H1 (cell line): Measurements from ENCODE around the gene GARS1. TPM values are rescaled to one million over a fixed set of nuclear protein-coding genes. Genes with fewer than 3 reads are reported as not detected.

Experiments used
- CTCF ChIA-PET: fragments of 300-600 bp; sonication (Branson Sonifier 250); formaldehyde crosslinking; loops from one replicate; lab custom pipeline; 2021; ENCODE audit not compliant: partially characterized antibody; lab: Charles Lee
- POLR2A ChIA-PET: fragments of 300-600 bp; sonication (Branson Sonifier 250); formaldehyde crosslinking; loops from one replicate; lab custom pipeline; 2021; ENCODE audit warnings: inconsistent platforms; ENCODE audit not compliant: partially characterized antibody; lab: Charles Lee
- DNase-seq, 2 experiments: peaks; one replicate each; pipeline versions ENCODE4 v3.0.0 to v3.0.0-alpha.2; 2010 to 2022; ENCODE audit warnings: low spot score in 2 of 2, low read depth in 1 of 2, mixed read lengths in 1 of 2
- FAIRE-seq: peaks from 2 replicates; lab custom pipeline; 2011; peaks lifted over from hg19 to GRCh38; lab: Jason Lieb, UNC
- H2AFZ ChIP-seq: 2 replicates; pipeline ENCODE4 v1.8.1; 2012; ENCODE audit warnings: low read length, inconsistent platforms
- H2AK5ac ChIP-seq: 2 replicates; pipeline ENCODE4 v1.6.1; 2013; ENCODE audit warnings: low read depth, low read length
- H2BK120ac ChIP-seq: replicated peaks from 2 replicates; pipeline ENCODE3; 2013; ENCODE audit warnings: low read depth, low read length, inconsistent platforms
- H2BK12ac ChIP-seq: 2 replicates; pipeline ENCODE4 v1.6.1; 2013; ENCODE audit warnings: low read depth, low read length
- H2BK15ac ChIP-seq: 2 replicates; pipeline ENCODE4 v1.6.1; 2013; ENCODE audit warnings: low read length
- H2BK20ac ChIP-seq: 2 replicates; pipeline ENCODE4 v1.6.1; 2013; ENCODE audit warnings: low read length
- H2BK5ac ChIP-seq: 2 replicates; pipeline ENCODE4 v1.6.1; 2013; ENCODE audit warnings: low read depth, low read length
- H3K14ac ChIP-seq: 2 replicates; pipeline ENCODE4 v1.6.1; 2013; ENCODE audit warnings: inconsistent platforms; ENCODE audit not compliant: insufficient read length
- H3K18ac ChIP-seq: 2 replicates; pipeline ENCODE4 v1.6.1; 2013; ENCODE audit warnings: low read length; ENCODE audit errors: extremely low read depth
- H3K23ac ChIP-seq: 2 replicates; pipeline ENCODE4 v1.6.1; 2013; ENCODE audit warnings: inconsistent platforms; ENCODE audit not compliant: insufficient read length
- H3K23me2 ChIP-seq: 2 replicates; pipeline ENCODE4 v1.6.1; 2013; ENCODE audit warnings: low read depth, low read length
- H3K27ac ChIP-seq: 2 replicates; pipeline ENCODE4 v1.6.1; 2011; ENCODE audit warnings: low read depth, low read length, inconsistent platforms
- H3K27me3 ChIP-seq, 4 experiments: replicated peaks in 1 of 4; 1 replicate in 1 of 4; 2 replicates in 3 of 4; pipeline versions ENCODE4 v1.6.1 to v1.8.1; 2011 to 2013; ENCODE audit warnings: low read length in 3 of 4, mild to moderate bottlenecking in 3 of 4, inconsistent platforms in 2 of 4, mixed read lengths in 2 of 4, moderate library complexity in 1 of 4; ENCODE audit not compliant: control insufficient read depth in 3 of 4, insufficient read depth in 3 of 4; ENCODE audit errors: extremely low read depth in 1 of 4
- H3K36me3 ChIP-seq, 4 experiments: 2 replicates each; pipeline versions ENCODE4 v1.6.1 to v1.8.1; 2011 to 2013; ENCODE audit warnings: mild to moderate bottlenecking in 4 of 4, low read length in 3 of 4, moderate library complexity in 2 of 4, control low read depth in 1 of 4, inconsistent platforms in 1 of 4; ENCODE audit not compliant: insufficient read depth in 4 of 4, control insufficient read depth in 2 of 4
- H3K4ac ChIP-seq: replicated peaks from 2 replicates; pipeline ENCODE3; 2013; ENCODE audit warnings: low read length, low read depth, mixed read lengths, inconsistent platforms; ENCODE audit not compliant: insufficient read length
- H3K4me1 ChIP-seq, 4 experiments: replicated peaks in 1 of 4; 1 replicate in 1 of 4; 2 replicates in 3 of 4; pipeline versions ENCODE4 v1.6.1 to v1.8.1; 2011 to 2013; ENCODE audit warnings: low read length in 3 of 4, inconsistent platforms in 2 of 4, mixed read lengths in 1 of 4; ENCODE audit not compliant: insufficient read depth in 4 of 4, control insufficient read depth in 3 of 4
- H3K4me2 ChIP-seq, 2 experiments: 2 replicates each; pipeline versions ENCODE4 v1.6.1 to v1.8.1; 2011 to 2013; ENCODE audit warnings: low read depth in 2 of 2, low read length in 2 of 2, control low read depth in 1 of 2, inconsistent platforms in 1 of 2, mild to moderate bottlenecking in 1 of 2; ENCODE audit not compliant: insufficient read depth in 1 of 2
- H3K4me3 ChIP-seq, 4 experiments: fragments of 200-600, 300-600 bp in 1 of 4; sonication (generic), shearing (Covaris generic), sonication (Bioruptor Twin) in 1 of 4; 2 replicates each; pipeline versions ENCODE4 v1.5.1 to v1.8.1; 2011 to 2016; ENCODE audit warnings: low read length in 4 of 4, low read depth in 3 of 4, control low read depth in 2 of 4, inconsistent platforms in 2 of 4, mild to moderate bottlenecking in 2 of 4, mixed read lengths in 1 of 4, moderate library complexity in 1 of 4; ENCODE audit not compliant: insufficient read depth in 2 of 4; ENCODE audit errors: extremely low read depth in 1 of 4
- H3K56ac ChIP-seq: replicated peaks from 2 replicates; pipeline ENCODE3; 2013; ENCODE audit warnings: low read depth, mild to moderate bottlenecking, mixed read lengths, low read length, inconsistent platforms; ENCODE audit not compliant: insufficient read length
- H3K79me1 ChIP-seq: 2 replicates; pipeline ENCODE4 v1.6.1; 2013; ENCODE audit warnings: low read depth, low read length, control low read depth
- H3K79me2 ChIP-seq, 2 experiments: 2 replicates each; pipeline versions ENCODE4 v1.6.1 to v1.8.1; 2012 to 2013; ENCODE audit warnings: low read length in 2 of 2, mild to moderate bottlenecking in 2 of 2, inconsistent platforms in 1 of 2; ENCODE audit not compliant: insufficient read depth in 2 of 2, control insufficient read depth in 1 of 2
- H3K9ac ChIP-seq, 4 experiments: replicated peaks in 1 of 4; 1 replicate in 1 of 4; 2 replicates in 3 of 4; pipeline versions ENCODE4 v1.6.1 to v1.8.1; 2011 to 2013; ENCODE audit warnings: low read depth in 3 of 4, low read length in 3 of 4, control low read depth in 2 of 4, mild to moderate bottlenecking in 2 of 4, moderate library complexity in 2 of 4, inconsistent platforms in 1 of 4; ENCODE audit errors: extremely low read depth in 1 of 4
- H3K9me3 ChIP-seq, 2 experiments: 2 replicates each; pipeline versions ENCODE4 v1.6.1 to v1.8.1; 2012 to 2013; ENCODE audit warnings: mild to moderate bottlenecking in 2 of 2, moderate library complexity in 2 of 2, control low read depth in 1 of 2, inconsistent platforms in 1 of 2, low read depth in 1 of 2, low read length in 1 of 2, mixed read lengths in 1 of 2; ENCODE audit not compliant: insufficient read depth in 2 of 2
- H4K20me1 ChIP-seq, 2 experiments: replicated peaks in 1 of 2; 2 replicates each; pipeline versions ENCODE3 to v1.8.1; 2011 to 2013; ENCODE audit warnings: inconsistent platforms in 2 of 2, low read length in 2 of 2, mild to moderate bottlenecking in 1 of 2; ENCODE audit not compliant: insufficient read depth in 2 of 2, control insufficient read depth in 1 of 2
- H4K5ac ChIP-seq: 2 replicates; pipeline ENCODE4 v1.6.1; 2013; ENCODE audit warnings: low read length, low read depth, mixed read lengths, inconsistent platforms; ENCODE audit not compliant: insufficient read length
- H4K8ac ChIP-seq: 2 replicates; pipeline ENCODE4 v1.8.0; 2013; ENCODE audit warnings: mild to moderate bottlenecking, moderate library complexity, low read length, inconsistent platforms; ENCODE audit not compliant: insufficient read depth; ENCODE audit errors: extremely low read depth
- H4K91ac ChIP-seq: replicated peaks from 2 replicates; pipeline ENCODE3; 2013; ENCODE audit warnings: low read length, mixed read lengths, inconsistent platforms; ENCODE audit not compliant: insufficient read length
- ASH2L ChIP-seq: fragments of 200-600, 300-600 bp; sonication (generic); IDR thresholded peaks from one replicate; pipeline ENCODE4 v1.7.1; 2017; ENCODE audit warnings: low read length
- CEBPB ChIP-seq: IDR thresholded peaks from 2 replicates; pipeline ENCODE4 v1.6.1; 2012; ENCODE audit warnings: low read depth, low read length
- CHD1 ChIP-seq: IDR thresholded peaks from 2 replicates; pipeline ENCODE4 v1.6.1; 2012; ENCODE audit warnings: low read depth, low read length, improper control_type of control experiment
- E2F6 ChIP-seq: IDR thresholded peaks from 2 replicates; pipeline ENCODE4 v1.6.1; 2012; ENCODE audit warnings: inconsistent platforms
- EZH2 ChIP-seq: fragments of 200-600 bp; sonication (generic); IDR thresholded peaks from 2 replicates; pipeline ENCODE4 v1.7.1; 2012; ENCODE audit warnings: low read depth, mild to moderate bottlenecking, moderate library complexity, low read length, inconsistent platforms; ENCODE audit not compliant: severe bottlenecking
- FOSL1 ChIP-seq: IDR thresholded peaks from 2 replicates; pipeline ENCODE4 v1.6.1; 2011; ENCODE audit warnings: mild to moderate bottlenecking, low read depth, low read length, moderate library complexity; ENCODE audit not compliant: insufficient read depth
- GTF2F1 ChIP-seq: IDR thresholded peaks from 2 replicates; pipeline ENCODE4 v1.6.1; 2012; ENCODE audit warnings: low read depth, low read length, improper control_type of control experiment, borderline replicate concordance
- JUN ChIP-seq: IDR thresholded peaks from 2 replicates; pipeline ENCODE4 v1.6.1; 2011; ENCODE audit warnings: low read depth, mild to moderate bottlenecking, improper control_type of control experiment, low read length
- JUND ChIP-seq: IDR thresholded peaks from 2 replicates; pipeline ENCODE4 v1.6.1; 2011; ENCODE audit warnings: mild to moderate bottlenecking, improper control_type of control experiment, low read length
- MAFK ChIP-seq: IDR thresholded peaks from 2 replicates; pipeline ENCODE4 v1.6.1; 2012; ENCODE audit warnings: low read depth, mild to moderate bottlenecking, improper control_type of control experiment, low read length
- POLR2AphosphoS5 ChIP-seq: IDR thresholded peaks from 2 replicates; pipeline ENCODE4 v1.6.1; 2011; ENCODE audit warnings: low read depth, low read length
- SP2 ChIP-seq: IDR thresholded peaks from 2 replicates; pipeline ENCODE4 v1.6.1; 2012; ENCODE audit warnings: mild to moderate bottlenecking, low read length, inconsistent platforms
- USF2 ChIP-seq: IDR thresholded peaks from 2 replicates; pipeline ENCODE4 v1.6.1; 2011; ENCODE audit warnings: low read length, improper control_type of control experiment
- WGBS, 2 experiments: shearing (Covaris generic) in 1 of 2; methylation state at CpG; one replicate each; pipeline versions ENCODE4 v1.1.6 to v1.1.7; 2013 to 2015; ENCODE audit warnings: low lambda C conversion rate in 2 of 2, mixed read lengths in 2 of 2, inconsistent platforms in 1 of 2, low coverage in 1 of 2, missing lambda C conversion rate in 1 of 2; ENCODE audit not compliant: insufficient replicate concordance in 2 of 2, insufficient coverage in 1 of 2, insufficient read length in 1 of 2; ENCODE audit errors: extremely low coverage in 1 of 2, missing lambda C conversion rate in 1 of 2; 5-methylcytosine and 5-hydroxymethylcytosine counted together
- polyA plus RNA-seq, 7 experiments: library from polyadenylated mRNA; depleted of rRNA in 3 of 7; stranded (reverse) in 5 of 7; unstranded in 2 of 7; fragments of >200 nt in 5 of 7; fragments of 200-250 nt in 2 of 7; gene quantifications; 1 replicate in 5 of 7; 2 replicates in 1 of 7; 4 replicates in 1 of 7; pipeline versions ENCODE4 v1.2.1 to v1.2.3, GENCODE V29; 2011 to 2013; ENCODE audit warnings: missing spikeins in 2 of 7, mixed read lengths in 2 of 7
- total RNA-seq: library from RNA; stranded (reverse); fragmentation: NEBNext Ultra II Directional; extraction: Animal tissue kit (Norgen Biotek cat#: 25700); gene quantifications from 2 replicates; pipeline ENCODE4 v1.2.1, GENCODE V29; 2021

The GARS1 gene
- total and polyA plus RNA-seq, 2 of the 8 experiments (the other 6 are each of a cell fraction or from before 2014, with no cell fraction given): 270 to 476 TPM

GRCh38 chr7:30583181-30583580 lies 11.5 kb upstream of the GARS1 start:
- no peak overlapping the region for H3K23ac ChIP-seq
- 92% methylated on average over 2 of the region's 2 CpGs; no CpG with 5 or more reads in 1 of the 2 experiments for WGBS, 2 experiments
- no peak overlapping the region for H3K18ac ChIP-seq
- H3K4me2 ChIP-seq: no peak overlapping the region
- no peak overlapping the region for H2AFZ ChIP-seq
- H3K4me1 ChIP-seq: peaks cover 2 to 10% (median 5%) of the 10 kb centered on the region in 4 experiments; a peak in 5 of 7 replicates
- H3K79me1 ChIP-seq: no peaks in the 10 kb centered on the region
- no peak overlapping the region for H3K27ac ChIP-seq
- POLR2A ChIA-PET: no interaction called here
- no peak overlapping the region for H4K5ac ChIP-seq
- no peak overlapping the region for H2BK120ac ChIP-seq
- no peak overlapping the region for H3K4me3 ChIP-seq
- no peak overlapping the region for H2BK5ac ChIP-seq
- no peak overlapping the region for H2AK5ac ChIP-seq
- H4K91ac ChIP-seq: no peak overlapping the region
- H3K27me3 ChIP-seq: no peaks in the 10 kb centered on the region
- H3K14ac ChIP-seq: no peak overlapping the region
- no peak overlapping the region for H3K4ac ChIP-seq
- FAIRE-seq (no peak), DNase-seq (no peak)
- CTCF ChIA-PET: no interaction called here
- no peak overlapping the region for H2BK20ac ChIP-seq
- H3K79me2 ChIP-seq: no peaks in the 10 kb centered on the region
- H4K8ac ChIP-seq: no peak overlapping the region
- H3K36me3 ChIP-seq: peaks cover 0 to 30% (median 4%) of the 10 kb centered on the region in 4 experiments; a peak in 3 of 8 replicates
- no peaks in the 10 kb centered on the region for H3K23me2 ChIP-seq
- H4K20me1 ChIP-seq: no peaks in the 10 kb centered on the region
- no peak overlapping the region for H3K9ac ChIP-seq
- H3K9me3 ChIP-seq: peaks cover 7 to 20% of the 10 kb centered on the region in 2 experiments; a peak in 2 of 4 replicates
- H2BK15ac ChIP-seq: no peak overlapping the region
- H3K56ac ChIP-seq: no peak overlapping the region
- H2BK12ac ChIP-seq: no peak overlapping the region
- TF ChIP-seq JUN (no peak), ASH2L (no peak), EZH2 (no peak), CEBPB (no peak), SP2 (no peak), CHD1 (no peak), JUND (no peak), USF2 (no peak), GTF2F1 (no peak), E2F6 (no peak), POLR2AphosphoS5 (no peak), FOSL1 (no peak), MAFK (no peak)
